ENCODE data around the gene CDH22. TPM values are rescaled to one million over a fixed set of nuclear protein-coding genes. Genes with fewer than 3 reads are reported as not detected.
A peak's percentile ranks its signal among the peaks of the same experiment; 100 is the strongest.

The CDH22 gene
- total RNA-seq, 2 donors from 2014 or later: 0.22 to 0.77 TPM

DNA sequence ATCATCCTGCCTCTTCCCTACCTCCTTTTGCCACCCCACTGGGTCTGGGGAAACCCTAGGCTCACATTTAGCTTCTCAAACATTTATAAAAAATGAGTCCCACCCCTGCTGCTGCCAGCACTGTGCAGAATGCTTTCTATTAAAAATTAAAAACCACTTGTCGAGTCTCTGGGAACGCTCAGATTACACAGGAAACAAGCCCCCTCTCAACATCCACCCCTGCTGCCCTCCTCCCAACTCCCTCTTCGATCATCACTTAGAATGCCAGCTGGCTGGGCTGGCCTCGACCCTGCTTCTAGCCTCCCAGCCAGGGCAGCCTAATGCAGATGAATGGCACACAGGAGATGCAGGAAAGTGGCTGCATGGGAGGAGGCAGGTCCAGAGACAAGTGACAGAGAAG, 75.8 kb downstream of the CDH22 start:
- H3K4me3 Mint-ChIP-seq: no peak overlapping the region
- H3K36me3 ChIP-seq (ENCODE audit: control insufficient read depth, insufficient read depth, low read length): no peaks in the 10 kb centered on the region

DNA sequence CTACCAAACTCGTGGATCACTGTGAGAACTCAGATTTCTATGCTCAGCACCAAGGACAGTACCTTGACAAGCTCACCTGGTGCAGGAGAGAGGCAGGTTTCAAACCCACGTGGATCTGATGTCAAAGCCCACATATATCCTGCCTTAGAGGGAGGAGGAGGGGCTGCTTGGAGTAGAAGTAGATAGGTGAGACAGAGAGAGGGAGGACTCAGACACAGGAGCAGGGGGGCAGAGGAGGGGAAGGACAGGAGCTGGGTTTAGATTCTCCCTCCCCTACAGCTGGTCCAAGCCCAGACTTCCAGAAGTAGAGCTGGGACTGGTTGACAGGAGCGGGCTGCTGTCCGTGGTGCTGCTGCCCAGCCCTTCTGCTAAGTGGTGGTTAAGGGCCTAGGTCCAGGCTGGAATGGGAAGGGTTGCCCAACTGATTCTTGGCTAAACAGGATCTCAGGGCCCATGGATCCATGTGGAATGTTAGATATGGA, 77.5 kb downstream of the CDH22 start:
- H3K27ac ChIP-seq (ENCODE audit: low read depth, low read length): no peak overlapping the region
- Mint-ChIP-seq H3K4me1 (peaks cover 9% of the 10 kb centered on the region), H3K4me3 (no peak overlapping the region), H3K27me3 (ENCODE audit: insufficient read depth) (peaks cover 13% of the 10 kb centered on the region), H3K27ac (no peak overlapping the region), H3K9me3 (no peaks in the 10 kb centered on the region), H3K36me3 (ENCODE audit: low read depth) (no peaks in the 10 kb centered on the region)
- H3K27me3 ChIP-seq (ENCODE audit: control insufficient read depth, insufficient read depth, low read length, poor library complexity, severe bottlenecking): peaks cover 16% of the 10 kb centered on the region
- peak; percentile 93 for DNase-seq
- TF ChIP-seq, protein P1, sequence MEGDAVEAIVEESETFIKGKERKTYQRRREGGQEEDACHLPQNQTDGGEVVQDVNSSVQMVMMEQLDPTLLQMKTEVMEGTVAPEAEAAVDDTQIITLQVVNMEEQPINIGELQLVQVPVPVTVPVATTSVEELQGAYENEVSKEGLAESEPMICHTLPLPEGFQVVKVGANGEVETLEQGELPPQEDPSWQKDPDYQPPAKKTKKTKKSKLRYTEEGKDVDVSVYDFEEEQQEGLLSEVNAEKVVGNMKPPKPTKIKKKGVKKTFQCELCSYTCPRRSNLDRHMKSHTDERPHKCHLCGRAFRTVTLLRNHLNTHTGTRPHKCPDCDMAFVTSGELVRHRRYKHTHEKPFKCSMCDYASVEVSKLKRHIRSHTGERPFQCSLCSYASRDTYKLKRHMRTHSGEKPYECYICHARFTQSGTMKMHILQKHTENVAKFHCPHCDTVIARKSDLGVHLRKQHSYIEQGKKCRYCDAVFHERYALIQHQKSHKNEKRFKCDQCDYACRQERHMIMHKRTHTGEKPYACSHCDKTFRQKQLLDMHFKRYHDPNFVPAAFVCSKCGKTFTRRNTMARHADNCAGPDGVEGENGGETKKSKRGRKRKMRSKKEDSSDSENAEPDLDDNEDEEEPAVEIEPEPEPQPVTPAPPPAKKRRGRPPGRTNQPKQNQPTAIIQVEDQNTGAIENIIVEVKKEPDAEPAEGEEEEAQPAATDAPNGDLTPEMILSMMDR (conservative IDR thresholded peaks at IDR 0.05): no peak
- H3K36me3 ChIP-seq (ENCODE audit: control insufficient read depth, insufficient read depth, low read length): no peaks in the 10 kb centered on the region
- H3K4me3 ChIP-seq (ENCODE audit: low read length): no peak overlapping the region
- no peaks in the 10 kb centered on the region for H3K4me1 ChIP-seq (ENCODE audit: control insufficient read depth, insufficient read depth, low read length)
- H3K9me3 ChIP-seq (ENCODE audit: control insufficient read depth, low read length): no peaks in the 10 kb centered on the region
- no peak overlapping the region for H3K9ac ChIP-seq (ENCODE audit: extremely low read depth, low read length, poor library complexity, severe bottlenecking)
- WGBS, 2 experiments (ENCODE audit: insufficient coverage in 1 of 2, insufficient read length in 1 of 2): 1 to 13% methylated on average over 3 to 4 of the region's 4 CpGs

More for the DNA sequence above, 75.8 kb downstream of the CDH22 start:
- H3K9ac ChIP-seq (ENCODE audit: extremely low read depth, low read length, poor library complexity, severe bottlenecking): no peak overlapping the region
- no peak overlapping the region for H3K27ac Mint-ChIP-seq
- TF ChIP-seq, protein P1 (conservative IDR thresholded peaks at IDR 0.05): no peak
- peaks cover 16% of the 10 kb centered on the region for H3K27me3 ChIP-seq (ENCODE audit: control insufficient read depth, insufficient read depth, low read length, poor library complexity, severe bottlenecking)
- 20 to 59% methylated on average over 1 to 4 of the region's 4 CpGs for WGBS, 2 experiments (ENCODE audit: insufficient coverage in 1 of 2, insufficient read length in 1 of 2)
- H3K4me3 ChIP-seq (ENCODE audit: low read length): no peak overlapping the region
- no peaks in the 10 kb centered on the region for H3K9me3 Mint-ChIP-seq
- no peaks in the 10 kb centered on the region for H3K9me3 ChIP-seq (ENCODE audit: control insufficient read depth, low read length)
- no peaks in the 10 kb centered on the region for H3K36me3 Mint-ChIP-seq (ENCODE audit: low read depth)
- H3K4me1 Mint-ChIP-seq: peaks cover 3% of the 10 kb centered on the region
- DNase-seq: no peak
- H3K27ac ChIP-seq (ENCODE audit: low read depth, low read length): no peak overlapping the region
- no peaks in the 10 kb centered on the region for H3K4me1 ChIP-seq (ENCODE audit: control insufficient read depth, insufficient read depth, low read length)
- H3K27me3 Mint-ChIP-seq (ENCODE audit: insufficient read depth): peaks cover 13% of the 10 kb centered on the region

GRCh38 chr20:46230106-46230491, 78.2 kb downstream of the CDH22 start:
- H3K27ac ChIP-seq (ENCODE audit: low read depth, low read length): no peak overlapping the region
- H3K4me3 ChIP-seq (ENCODE audit: low read length): no peak overlapping the region
- Mint-ChIP-seq H3K36me3 (ENCODE audit: low read depth) (no peaks in the 10 kb centered on the region), H3K4me1 (peaks cover 11% of the 10 kb centered on the region), H3K9me3 (no peaks in the 10 kb centered on the region), H3K27me3 (ENCODE audit: insufficient read depth) (peaks cover 13% of the 10 kb centered on the region), H3K4me3 (no peak overlapping the region), H3K27ac (no peak overlapping the region)
- H3K4me1 ChIP-seq (ENCODE audit: control insufficient read depth, insufficient read depth, low read length): no peaks in the 10 kb centered on the region
- TF ChIP-seq, protein P1 (conservative IDR thresholded peaks at IDR 0.05): no peak
- no peaks in the 10 kb centered on the region for H3K9me3 ChIP-seq (ENCODE audit: control insufficient read depth, low read length)
- peaks cover 16% of the 10 kb centered on the region for H3K27me3 ChIP-seq (ENCODE audit: control insufficient read depth, insufficient read depth, low read length, poor library complexity, severe bottlenecking)
- H3K9ac ChIP-seq (ENCODE audit: extremely low read depth, low read length, poor library complexity, severe bottlenecking): no peak overlapping the region
- no peaks in the 10 kb centered on the region for H3K36me3 ChIP-seq (ENCODE audit: control insufficient read depth, insufficient read depth, low read length)
- no peak for DNase-seq
- WGBS, 2 experiments (ENCODE audit: insufficient coverage in 1 of 2, insufficient read length in 1 of 2): 92 to 100% methylated on average over 1 to 5 of the region's 5 CpGs
